Ovary (tissue), 9 donors: ENCODE measurements around the gene GOLT1A. TPM values are rescaled to one million over a fixed set of nuclear protein-coding genes. Genes with fewer than 3 reads are reported as not detected.

Experiments used
- DNase-seq, 5 donors: peaks; one replicate each; pipeline ENCODE4 v3.0.0-alpha.2; 2019 to 2020
- H3K27ac ChIP-seq, 2 donors: fragments of 200-600 bp; one replicate each; pipeline versions ENCODE4 v1.5.1 to v1.8.0; 2019 to 2022
- H3K27me3 ChIP-seq: fragments of 200-600 bp; one replicate; pipeline ENCODE4 v1.8.0; 2022
- H3K36me3 ChIP-seq: fragments of 200-600 bp; sonication (generic); one replicate; pipeline ENCODE4 v1.5.1; 2019
- H3K4me1 ChIP-seq: one replicate; pipeline ENCODE4 v1.8.1; 2013; ENCODE audit warnings: mild to moderate bottlenecking, moderate library complexity; ENCODE audit not compliant: insufficient read depth
- H3K4me3 ChIP-seq: fragments of 200-600 bp; sonication (generic); one replicate; pipeline ENCODE4 v1.5.1; 2017
- H3K9me3 ChIP-seq, 2 donors: fragments of 200-600 bp in 1 of 2; sonication (generic) in 1 of 2; one replicate each; pipeline versions ENCODE4 v1.5.1 to v1.8.1; 2013 to 2019; ENCODE audit warnings: mild to moderate bottlenecking in 1 of 2, moderate library complexity in 1 of 2
- CTCF ChIP-seq, 3 donors: fragments of 450-650 bp in 2 of 3; fragments of 200-600 bp in 1 of 3; IDR thresholded peaks; one replicate each; pipeline versions ENCODE4 v1.5.1 to v1.8.0; 2016 to 2022; ENCODE audit warnings: antibody characterized with exemption in 3 of 3, mild to moderate bottlenecking in 1 of 3
- EP300 ChIP-seq: sonication (generic); formaldehyde crosslinking; IDR thresholded peaks from one replicate; pipeline ENCODE4 v1.6.1; 2017; ENCODE audit warnings: antibody characterized with exemption
- POLR2A ChIP-seq: fragments of 450-650 bp; IDR thresholded peaks from one replicate; pipeline ENCODE4 v1.6.1; 2017; ENCODE audit warnings: antibody characterized with exemption, mild to moderate bottlenecking, moderate library complexity
- WGBS, 3 donors: extraction: QIAGEN DNeasy Blood & Tissue Kit in 1 of 3; methylation state at CpG; one replicate each; pipeline versions ENCODE4 v1.1.5 to v1.1.7; 2013 to 2017; 5-methylcytosine and 5-hydroxymethylcytosine counted together
- intact Hi-C, 4 donors: fragments of 100-400 bp; cut with DNase I; formaldehyde crosslinking; loops; one replicate each; pipeline versions ENCODE4 v1.11.0 to v1.15.1; 2022 to 2023
- polyA plus RNA-seq, 2 donors: library from polyadenylated mRNA; stranded (reverse); fragments of 200-250 nt in 1 of 2; fragments of 350-450 nt in 1 of 2; fragmentation: Illumina TruSeq in 1 of 2; extraction: RNeasy Lipid Tissue Mini Kit (QIAGEN cat#74804) in 1 of 2; gene quantifications; one replicate each; pipeline ENCODE4 v1.2.3, GENCODE V29; 2013 to 2014
- total RNA-seq, 7 donors: library from RNA; depleted of rRNA in 2 of 7; stranded (reverse); fragments of >200 nt in 2 of 7; fragmentation: NEBNext Ultra II Directional in 3 of 7; extraction: Animal tissue kit (Norgen Biotek cat#: 25700) in 3 of 7; gene quantifications; one replicate each; pipeline versions ENCODE4 v1.1.0 to v1.2.4, GENCODE V29; 2016 to 2023
- donor health status: DM: no; HTN: no; CAD: no; lungs with moderate emphysema.
- donor health status: DM: no; HTN: no; CAD: no.
- donor health status: Bipolar disorder and iron deficiency.
- donor health status: DM: yes; HTN: yes; CAD: no.
- donor health status: DM: no; HTN: no; CAD: no.
- donor health status: DM: yes; HTN: yes; CAD: no.

GOLT1A gene
- total and polyA plus RNA-seq, 9 donors, result 0.27 to 3.9 (median 0.41) TPM; not detected in 6

- H3K4me3 ChIP-seq, result no peak overlapping the region
- intact Hi-C loops, result loop anchor here in 1 of 4 donors (10.0 kb wide), 1 partner anchor 514 kb away; no protein-coding TSS in a partner anchor
- H3K36me3 ChIP-seq, result no peaks in the 10 kb centered on the region
- H3K9me3 ChIP-seq, result no peaks in the 10 kb centered on the region
- TF ChIP-seq EP300 (no peak), CTCF (IDR thresholded peaks at IDR 0.05) (no peak), POLR2A (no peak)
- H3K27me3 ChIP-seq, result no peaks in the 10 kb centered on the region
- H3K27ac ChIP-seq, result no peak overlapping the region
- WGBS, 3 donors, result 61 to 71% (median 66%) methylated on average over 2 of the region's 2 CpGs
- no peak for DNase-seq
- no peaks in the 10 kb centered on the region for H3K4me1 ChIP-seq
Observed at GRCh38 chr1:204218552-204218951, 4.8 kb upstream of the GOLT1A start.

GRCh38 chr1:204217648-204218000, 3.8 kb upstream of the GOLT1A start:
- Histone ChIP-seq H3K4me1 (no peaks in the 10 kb centered on the region), H3K27me3 (no peaks in the 10 kb centered on the region), H3K4me3 (no peak overlapping the region), H3K27ac (no peak overlapping the region), H3K9me3 (no peaks in the 10 kb centered on the region), H3K36me3 (no peaks in the 10 kb centered on the region)
- TF ChIP-seq EP300, result no peak
- no peak for TF ChIP-seq CTCF (IDR thresholded peaks at IDR 0.05)
- TF ChIP-seq POLR2A, result no peak
- no peak for DNase-seq
- WGBS, 3 donors, result 33 to 61% (median 35%) methylated on average over 4 of the region's 4 CpGs
- intact Hi-C loops, result loop anchor here in 2 of 4 donors (2.0 to 10.0 kb wide), 2 partner anchors 149 to 513 kb away; no protein-coding TSS in a partner anchor

GRCh38 chr1:204216880-204217647, 3.3 kb upstream of the GOLT1A start:
- TF ChIP-seq POLR2A, result no peak
- no peak for TF ChIP-seq CTCF (IDR thresholded peaks at IDR 0.05)
- no peak for TF ChIP-seq EP300
- Histone ChIP-seq H3K4me1 (no peaks in the 10 kb centered on the region), H3K27me3 (no peaks in the 10 kb centered on the region), H3K36me3 (no peaks in the 10 kb centered on the region), H3K4me3 (no peak overlapping the region), H3K9me3 (no peaks in the 10 kb centered on the region), H3K27ac (no peak overlapping the region)
- 78 to 80% (median 80%) methylated on average over 11 of the region's 11 CpGs for WGBS, 3 donors
- no peak for DNase-seq
- intact Hi-C loops, result loop anchor here in 2 of 4 donors (2.0 to 10.0 kb wide), 2 partner anchors 150 to 512 kb away; no protein-coding TSS in a partner anchor

- no peak for TF ChIP-seq CTCF (IDR thresholded peaks at IDR 0.05)
- no peaks in the 10 kb centered on the region for H3K27me3 ChIP-seq
- intact Hi-C loops, result loop anchor here in 2 of 4 donors (2.0 to 10.0 kb wide), 2 partner anchors 151 to 511 kb away; no protein-coding TSS in a partner anchor
Observed at GRCh38 chr1:204216236-204216635, 2.4 kb upstream of the GOLT1A start.

More at GRCh38 chr1:204216236-204216635, 2.4 kb upstream of the GOLT1A start:
- 78 to 89% (median 84%) methylated on average over 4 of the region's 4 CpGs for WGBS, 3 donors
- Histone ChIP-seq H3K4me1 (no peaks in the 10 kb centered on the region), H3K4me3 (no peak overlapping the region), H3K27ac (no peak overlapping the region), H3K9me3 (no peaks in the 10 kb centered on the region), H3K36me3 (no peaks in the 10 kb centered on the region)
- DNase-seq, result no peak
